GM06990 (cell line): ENCODE results near the gene TUB.

Source experiments
- DNase-seq: peaks from one replicate; pipeline ENCODE4 v3.0.0-alpha.2; 2011; ENCODE audit not compliant: insufficient read length; ENCODE audit errors: extremely low read depth
- H3K27me3 ChIP-seq: replicated peaks from 2 replicates; pipeline ENCODE4 v1.6.0; 2011; ENCODE audit warnings: low read length; ENCODE audit not compliant: control insufficient read depth, insufficient read depth
- H3K36me3 ChIP-seq: 2 replicates; pipeline ENCODE4 v1.5.1; 2011; ENCODE audit warnings: low read length; ENCODE audit not compliant: control insufficient read depth, insufficient read depth
- H3K4me3 ChIP-seq: replicated peaks from 2 replicates; pipeline ENCODE4 v1.5.1; 2011; ENCODE audit warnings: low read depth, mild to moderate bottlenecking, control low read depth, low read length
- TF ChIP-seq, protein P1 (sequence below): IDR thresholded peaks from 2 replicates; pipeline ENCODE4 v1.5.1; 2011; ENCODE audit warnings: low read length, control low read depth, mild to moderate bottlenecking, inconsistent platforms; ENCODE audit not compliant: insufficient read depth, poor library complexity, severe bottlenecking

Gene TUB

GRCh38 chr11:8063324-8063723 lies 17.7 kb upstream of the TUB start:
- TF ChIP-seq, protein P1, sequence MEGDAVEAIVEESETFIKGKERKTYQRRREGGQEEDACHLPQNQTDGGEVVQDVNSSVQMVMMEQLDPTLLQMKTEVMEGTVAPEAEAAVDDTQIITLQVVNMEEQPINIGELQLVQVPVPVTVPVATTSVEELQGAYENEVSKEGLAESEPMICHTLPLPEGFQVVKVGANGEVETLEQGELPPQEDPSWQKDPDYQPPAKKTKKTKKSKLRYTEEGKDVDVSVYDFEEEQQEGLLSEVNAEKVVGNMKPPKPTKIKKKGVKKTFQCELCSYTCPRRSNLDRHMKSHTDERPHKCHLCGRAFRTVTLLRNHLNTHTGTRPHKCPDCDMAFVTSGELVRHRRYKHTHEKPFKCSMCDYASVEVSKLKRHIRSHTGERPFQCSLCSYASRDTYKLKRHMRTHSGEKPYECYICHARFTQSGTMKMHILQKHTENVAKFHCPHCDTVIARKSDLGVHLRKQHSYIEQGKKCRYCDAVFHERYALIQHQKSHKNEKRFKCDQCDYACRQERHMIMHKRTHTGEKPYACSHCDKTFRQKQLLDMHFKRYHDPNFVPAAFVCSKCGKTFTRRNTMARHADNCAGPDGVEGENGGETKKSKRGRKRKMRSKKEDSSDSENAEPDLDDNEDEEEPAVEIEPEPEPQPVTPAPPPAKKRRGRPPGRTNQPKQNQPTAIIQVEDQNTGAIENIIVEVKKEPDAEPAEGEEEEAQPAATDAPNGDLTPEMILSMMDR = no peak
- peaks cover 2% of the 10 kb centered on the region; the same call in 1 of the 2 replicates for H3K27me3 ChIP-seq
- DNase-seq = no peak
- no peaks in the 10 kb centered on the region for H3K36me3 ChIP-seq
- no peak overlapping the region for H3K4me3 ChIP-seq

DNA sequence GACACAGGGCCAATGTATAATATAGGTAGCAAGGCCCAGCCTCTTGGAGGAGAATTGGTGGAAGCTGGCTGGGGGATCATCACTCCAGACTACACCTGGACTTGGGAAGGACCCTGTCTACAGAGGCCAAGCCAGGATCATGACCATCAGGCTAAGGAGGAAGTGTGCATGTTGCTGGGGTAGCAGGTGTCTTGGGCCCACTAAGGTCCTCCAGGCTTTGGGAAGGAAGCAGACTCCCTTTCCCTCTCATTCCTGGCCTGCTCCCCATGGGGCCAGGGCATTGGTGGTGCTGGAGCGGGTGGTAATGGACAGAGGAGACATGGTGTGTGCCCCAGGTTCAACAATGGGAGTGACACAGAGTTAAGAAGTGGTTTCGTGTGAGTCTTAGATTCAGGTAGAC lies 16.0 kb upstream of the TUB start:
- DNase-seq = no peak

GRCh38 chr11:8066036-8066910 lies 14.7 kb upstream of the TUB start:
- TF ChIP-seq, protein P1 = no peak

More for the DNA sequence above, 16.0 kb upstream of the TUB start:
- Histone ChIP-seq H3K36me3 (no peaks in the 10 kb centered on the region), H3K27me3 (peaks cover 4% of the 10 kb centered on the region; the same call in 1 of the 2 replicates), H3K4me3 (no peak overlapping the region)
- TF ChIP-seq, protein P1 = no peak

DNA sequence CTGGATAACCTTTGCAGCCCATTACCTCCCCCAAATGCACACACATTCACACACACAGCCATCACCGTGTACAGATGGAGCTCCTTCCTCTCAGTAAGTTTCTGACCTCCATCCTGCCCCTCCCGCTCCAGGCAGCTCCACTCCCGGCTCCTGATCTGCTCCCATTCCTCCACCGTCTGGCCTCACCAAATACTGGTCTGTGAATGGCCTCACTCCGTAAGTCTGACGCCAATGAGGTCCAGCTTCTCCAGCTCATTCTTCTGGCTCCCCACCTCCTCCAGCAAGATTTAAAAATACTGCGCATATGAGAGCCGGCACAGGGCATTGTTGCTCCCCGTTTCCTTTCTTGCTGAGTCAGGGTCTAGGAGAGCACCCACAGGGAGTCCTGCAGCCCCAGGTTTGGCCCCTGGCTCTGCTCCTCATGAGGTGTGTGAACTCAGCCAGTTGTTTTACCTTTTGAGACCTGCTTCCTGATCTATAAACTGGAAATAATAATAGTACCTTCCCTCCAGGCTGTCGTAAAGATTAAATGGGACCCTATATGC lies 14.0 kb upstream of the TUB start:
- H3K27me3 ChIP-seq = peaks cover 4% of the 10 kb centered on the region; the same call in 1 of the 2 replicates
- TF ChIP-seq, protein P1 = no peak
- H3K36me3 ChIP-seq = no peaks in the 10 kb centered on the region
- no peak for DNase-seq
- H3K4me3 ChIP-seq = no peak overlapping the region

More at GRCh38 chr11:8066036-8066910, 14.7 kb upstream of the TUB start:
- H3K36me3 ChIP-seq = no peaks in the 10 kb centered on the region
- H3K27me3 ChIP-seq = peaks cover 4% of the 10 kb centered on the region; the same call in 1 of the 2 replicates
- no peak for DNase-seq
- H3K4me3 ChIP-seq = no peak overlapping the region

GRCh38 chr11:8067567-8067928 lies 13.5 kb upstream of the TUB start:
- no peak for DNase-seq
- Histone ChIP-seq H3K36me3 (no peaks in the 10 kb centered on the region), H3K27me3 (peaks cover 6% of the 10 kb centered on the region; the same call in 1 of the 2 replicates), H3K4me3 (no peak overlapping the region)
- TF ChIP-seq, protein P1 = no peak
